Keratinocyte (primary cell): ENCODE measurements around the gene RNF41.

ENCODE experiments used
- EZH2 ChIP-seq: IDR thresholded peaks from one replicate; pipeline ENCODE4 v1.6.1; 2012; ENCODE audit warnings: inconsistent platforms, mild to moderate bottlenecking, low read length, moderate library complexity
- TF ChIP-seq, protein P1 (sequence below), 3 experiments: IDR thresholded peaks in 1 of 3; conservative IDR thresholded peaks in 1 of 3; optimal IDR thresholded peaks in 1 of 3; 2 replicates in 2 of 3; 3 replicates in 1 of 3; pipeline versions ENCODE3 to v1.5.1; 2011; ENCODE audit warnings: low read length in 3 of 3, mild to moderate bottlenecking in 3 of 3, moderate library complexity in 2 of 3, control low read depth in 1 of 3, inconsistent platforms in 1 of 3; ENCODE audit not compliant: insufficient read depth in 2 of 3; ENCODE audit errors: extremely low read depth in 1 of 3

DNA sequence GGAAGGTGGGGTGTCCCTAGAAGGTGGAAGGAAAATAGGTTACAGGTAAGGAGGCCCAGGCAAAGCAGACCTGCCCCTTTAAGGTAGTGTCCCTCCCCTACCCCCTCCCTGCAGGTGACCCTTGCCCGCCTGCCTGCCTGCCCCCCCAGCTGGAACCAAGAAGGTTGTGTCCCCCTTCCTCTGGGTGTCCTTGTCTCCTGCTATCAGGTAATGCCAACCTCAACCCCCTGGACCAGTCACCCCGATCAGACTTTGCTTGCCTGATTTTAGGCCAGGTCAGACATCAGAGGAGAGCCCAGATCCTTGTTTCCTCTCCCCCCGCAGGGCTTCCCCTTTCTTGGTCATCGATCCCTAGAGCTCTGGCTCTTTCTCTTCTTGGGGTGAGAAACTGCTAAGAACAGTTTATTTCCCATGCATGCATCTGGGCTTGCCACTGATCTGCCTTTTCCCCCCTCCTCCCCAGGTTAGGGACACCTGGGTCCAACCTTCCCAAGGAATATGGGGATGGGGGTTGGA is 8.3 kb upstream of the RNF41 start, which contains the start of gene SLC39A5:
- TF ChIP-seq, protein P1, sequence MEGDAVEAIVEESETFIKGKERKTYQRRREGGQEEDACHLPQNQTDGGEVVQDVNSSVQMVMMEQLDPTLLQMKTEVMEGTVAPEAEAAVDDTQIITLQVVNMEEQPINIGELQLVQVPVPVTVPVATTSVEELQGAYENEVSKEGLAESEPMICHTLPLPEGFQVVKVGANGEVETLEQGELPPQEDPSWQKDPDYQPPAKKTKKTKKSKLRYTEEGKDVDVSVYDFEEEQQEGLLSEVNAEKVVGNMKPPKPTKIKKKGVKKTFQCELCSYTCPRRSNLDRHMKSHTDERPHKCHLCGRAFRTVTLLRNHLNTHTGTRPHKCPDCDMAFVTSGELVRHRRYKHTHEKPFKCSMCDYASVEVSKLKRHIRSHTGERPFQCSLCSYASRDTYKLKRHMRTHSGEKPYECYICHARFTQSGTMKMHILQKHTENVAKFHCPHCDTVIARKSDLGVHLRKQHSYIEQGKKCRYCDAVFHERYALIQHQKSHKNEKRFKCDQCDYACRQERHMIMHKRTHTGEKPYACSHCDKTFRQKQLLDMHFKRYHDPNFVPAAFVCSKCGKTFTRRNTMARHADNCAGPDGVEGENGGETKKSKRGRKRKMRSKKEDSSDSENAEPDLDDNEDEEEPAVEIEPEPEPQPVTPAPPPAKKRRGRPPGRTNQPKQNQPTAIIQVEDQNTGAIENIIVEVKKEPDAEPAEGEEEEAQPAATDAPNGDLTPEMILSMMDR (optimal IDR thresholded peaks at IDR 0.05 in 1 of 3, IDR thresholded peaks at IDR 0.05 in 1 of 3, conservative IDR thresholded peaks at IDR 0.05 in 1 of 3; ENCODE audit: extremely low read depth in 1 of 3, insufficient read depth in 2 of 3, low read length in 3 of 3) = no peak
- no peak for TF ChIP-seq EZH2
